A172 (cell line): ENCODE data around the gene AUTS2. TPM values are rescaled to one million over a fixed set of nuclear protein-coding genes. Genes with fewer than 3 reads are reported as not detected.
"Not testable (repeated sequence)": the region's sequence is repeated elsewhere in the genome, so short reads cannot be mapped to it uniquely, and the experiment has no call there.

Experiments used
- DNase-seq: peaks from one replicate; pipeline ENCODE4 v3.0.0-alpha.2; 2015; ENCODE audit warnings: low spot score
- total RNA-seq: library from RNA; depleted of rRNA; stranded (reverse); fragments of >200 nt; shearing (Covaris generic); gene quantifications from 2 replicates; pipeline ENCODE4 v1.2.3, GENCODE V29; 2014

The AUTS2 gene
- total RNA-seq, 1 experiment from 2014 or later: 4.6 TPM

DNA sequence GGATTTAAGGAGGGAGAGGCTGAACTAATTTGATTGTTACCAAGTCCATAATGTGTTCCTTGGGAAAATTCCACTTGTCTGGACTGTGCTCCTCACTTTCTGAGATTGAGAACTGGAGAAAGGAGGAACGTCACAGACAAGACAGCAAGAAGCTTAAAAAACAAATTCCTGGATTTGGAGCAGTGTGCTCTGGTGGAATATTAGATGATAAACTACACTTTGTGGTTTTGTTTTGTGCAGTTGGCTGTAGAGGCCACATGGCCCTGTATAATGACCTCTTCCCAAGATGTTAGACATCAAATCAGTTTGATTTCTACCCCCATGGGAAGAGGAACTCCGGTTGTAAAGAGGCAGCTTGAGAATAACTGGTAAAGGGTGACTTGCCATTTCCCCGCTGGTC is 1112.4 kb downstream of the AUTS2 start:
- peak; percentile 54 for DNase-seq

DNA sequence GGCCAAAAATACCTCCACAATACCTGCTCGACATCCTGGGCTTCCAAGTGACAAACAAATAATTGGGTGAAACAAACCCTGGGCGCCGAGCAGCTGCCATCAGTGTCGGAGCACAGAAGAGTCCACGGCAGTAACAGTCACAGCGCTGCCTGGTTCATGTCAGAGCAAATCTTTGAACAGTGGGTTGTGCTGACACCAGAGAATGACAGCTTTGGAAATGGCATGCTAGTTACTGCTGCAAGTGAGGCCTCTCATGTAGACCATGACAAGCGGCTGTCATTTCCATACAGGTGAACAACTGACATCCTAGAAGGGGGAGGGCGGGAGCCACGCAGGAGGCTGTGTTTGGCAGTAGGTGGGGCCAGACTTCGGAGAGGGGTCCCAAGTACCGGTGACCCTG is 1113.2 kb downstream of the AUTS2 start:
- no peak for DNase-seq

DNA sequence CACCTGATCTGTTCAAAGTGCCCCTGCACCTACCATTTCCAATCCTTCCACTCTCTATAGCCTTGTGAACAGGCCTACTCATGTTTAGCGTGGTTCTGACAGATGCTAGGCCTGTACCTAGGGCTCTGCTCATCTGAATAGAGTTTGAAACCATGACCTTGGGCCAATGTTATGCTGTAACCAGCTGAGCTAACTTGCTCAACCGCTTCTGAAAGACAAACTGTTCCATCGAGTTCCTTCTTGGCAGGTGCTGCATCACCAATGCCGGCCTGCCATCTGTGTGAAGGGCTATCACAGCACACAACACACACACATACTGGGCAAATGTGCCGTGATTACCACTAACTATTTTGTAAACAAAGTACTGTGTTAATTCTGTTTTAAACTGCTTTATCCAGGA is 1114.7 kb downstream of the AUTS2 start:
- no peak for DNase-seq

DNA sequence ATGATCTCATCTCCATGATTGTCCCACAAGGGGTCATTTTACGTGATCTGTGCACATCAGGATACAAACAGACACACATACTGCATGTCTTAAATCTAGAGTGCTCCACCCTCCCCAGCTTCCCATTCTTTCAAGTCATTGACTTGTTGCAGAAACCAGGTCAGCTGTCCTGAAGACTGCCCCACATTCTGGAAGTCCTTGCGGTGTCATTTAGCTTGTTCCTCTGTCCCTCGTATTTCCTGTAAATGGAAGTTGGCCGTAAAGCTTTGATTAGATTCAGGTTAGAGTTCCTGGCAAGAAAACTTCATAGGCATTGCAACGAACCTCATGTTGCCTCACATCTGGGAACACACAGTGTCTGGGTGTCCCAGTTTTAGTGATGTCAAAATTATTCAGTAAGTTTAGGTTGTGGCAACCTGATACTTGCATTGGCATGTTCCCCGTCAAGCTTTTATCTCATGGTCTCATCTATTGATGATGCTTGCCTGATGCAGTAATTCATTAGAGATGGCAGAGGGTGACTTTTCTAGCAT is 1116.3 kb downstream of the AUTS2 start:
- no peak for DNase-seq

DNA sequence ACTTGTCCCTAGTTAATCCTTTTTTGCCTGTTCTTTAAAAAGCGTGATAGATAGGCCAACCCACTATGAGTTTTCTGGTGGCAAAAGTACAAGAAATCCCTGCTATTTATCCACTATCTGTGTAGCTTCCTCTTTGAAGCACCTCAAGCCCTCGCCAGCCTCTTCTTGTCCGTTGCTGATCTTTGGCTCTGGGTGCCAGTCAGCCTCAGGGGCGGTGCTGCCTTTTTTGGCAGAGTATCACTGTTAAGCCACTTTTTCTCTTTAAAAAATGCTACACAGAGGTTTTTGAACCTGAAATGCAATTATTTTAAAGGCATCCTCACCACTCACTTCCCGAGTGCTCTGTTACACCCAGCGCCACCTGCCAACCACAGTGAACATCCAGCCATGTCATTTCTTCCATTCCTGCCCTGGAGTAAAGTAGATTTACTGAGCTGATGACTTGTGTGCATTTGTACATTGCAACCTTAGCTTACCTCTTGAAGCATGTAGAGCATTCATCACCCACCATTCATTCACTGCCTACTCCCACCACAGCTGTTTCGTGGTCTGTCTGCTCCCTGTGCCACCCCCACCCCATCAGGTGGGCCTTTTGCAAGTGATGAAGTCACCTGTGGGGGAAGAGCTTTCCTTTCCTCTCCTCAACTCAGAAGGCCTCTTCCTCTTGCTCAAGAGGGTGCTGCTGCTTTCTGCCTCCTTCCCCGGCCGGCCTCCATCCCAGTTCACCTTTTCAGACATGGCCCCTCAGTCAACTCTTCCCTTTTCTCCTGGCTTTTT is 1119.5 kb downstream of the AUTS2 start:
- no peak for DNase-seq

DNA sequence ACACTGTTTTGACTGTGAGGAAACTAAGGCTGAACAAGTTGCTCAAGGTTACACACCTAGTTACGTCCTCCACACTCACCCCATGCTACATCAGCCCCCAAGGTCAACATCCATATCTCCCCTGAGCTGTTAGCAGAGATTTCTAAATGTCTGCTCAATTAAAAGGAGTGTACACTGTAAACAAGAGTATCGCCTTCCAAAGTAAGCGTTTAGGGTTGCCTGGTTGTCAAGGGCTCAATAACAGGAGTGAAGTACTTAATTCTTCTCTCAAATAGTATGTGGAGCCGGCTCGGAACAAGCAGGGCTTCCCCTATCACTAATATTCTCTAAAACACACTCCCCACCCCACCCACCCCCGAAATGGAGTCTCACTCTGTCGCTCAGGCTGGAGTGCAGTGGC is 1120.8 kb downstream of the AUTS2 start:
- no peak for DNase-seq

DNA sequence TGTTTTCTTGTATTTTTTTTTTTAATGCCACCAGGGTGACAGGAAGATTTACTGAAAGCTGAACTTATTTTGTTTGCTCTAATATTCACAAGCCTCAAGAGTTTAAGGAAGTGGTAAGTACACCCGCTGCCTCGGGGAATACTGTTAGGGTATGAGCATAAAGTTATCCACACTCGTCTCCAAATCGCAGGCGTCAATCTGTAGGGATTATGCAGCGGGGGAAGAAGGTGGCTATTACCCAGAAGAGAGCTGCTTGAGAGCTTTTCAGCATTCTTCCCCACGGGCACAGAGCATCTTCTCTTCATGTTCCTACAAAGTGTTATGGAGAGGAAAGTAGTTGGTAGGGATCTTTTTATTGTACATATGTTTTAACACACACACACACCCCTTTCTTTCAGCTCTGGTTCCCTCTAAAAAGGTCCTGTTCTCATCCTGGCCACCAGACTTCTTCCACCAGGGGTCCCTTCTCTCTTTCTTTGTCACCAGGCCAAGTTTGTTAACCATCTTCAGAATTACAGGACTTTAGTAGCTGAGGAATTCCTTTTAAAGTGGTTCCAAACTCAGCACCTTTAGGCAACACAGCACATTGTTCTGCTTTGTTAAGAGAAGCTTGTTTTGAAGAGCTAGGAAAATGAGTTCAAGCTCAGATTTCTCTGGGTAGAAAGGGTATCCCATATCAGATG is 1122.1 kb downstream of the AUTS2 start:
- DNase-seq: no peak

DNA sequence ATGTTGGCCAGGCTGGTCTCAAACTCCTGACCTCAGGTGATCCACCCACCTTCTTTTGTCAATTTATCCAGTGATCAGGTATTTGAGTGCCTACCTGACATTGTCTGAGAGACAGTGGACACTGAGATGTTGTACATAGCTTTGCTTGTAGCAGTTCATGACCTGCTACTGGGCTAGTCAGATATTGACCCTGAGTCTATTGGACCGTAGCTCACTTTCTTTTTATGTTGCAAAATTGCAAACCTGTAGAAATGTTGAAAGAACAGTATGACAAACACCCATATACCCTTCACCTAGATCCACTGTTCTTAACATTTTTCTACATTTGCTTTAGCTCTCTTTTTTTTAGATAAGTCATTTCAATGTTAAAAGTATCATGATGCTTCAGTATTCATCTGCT is 1123.2 kb downstream of the AUTS2 start:
- no peak for DNase-seq

DNA sequence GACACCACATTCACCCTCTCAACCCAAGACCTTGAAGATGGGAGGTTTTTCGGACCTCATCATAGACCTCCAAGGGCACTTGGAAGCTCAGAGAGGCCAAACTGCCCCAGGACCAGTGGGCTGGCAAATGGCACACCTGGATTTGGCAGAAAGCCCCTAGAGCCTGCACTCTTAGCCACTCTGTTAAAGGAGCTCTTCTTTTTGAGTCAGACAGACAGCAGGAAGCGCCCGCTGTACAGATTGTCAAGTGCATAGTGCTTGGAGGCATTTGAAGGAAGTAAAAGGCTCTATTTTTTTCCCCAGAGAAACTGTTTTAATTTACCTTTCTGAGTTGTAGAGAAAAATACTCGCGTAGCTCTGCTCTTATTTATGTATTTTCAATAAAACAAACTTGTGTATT is 1125.1 kb downstream of the AUTS2 start:
- no peak for DNase-seq

DNA sequence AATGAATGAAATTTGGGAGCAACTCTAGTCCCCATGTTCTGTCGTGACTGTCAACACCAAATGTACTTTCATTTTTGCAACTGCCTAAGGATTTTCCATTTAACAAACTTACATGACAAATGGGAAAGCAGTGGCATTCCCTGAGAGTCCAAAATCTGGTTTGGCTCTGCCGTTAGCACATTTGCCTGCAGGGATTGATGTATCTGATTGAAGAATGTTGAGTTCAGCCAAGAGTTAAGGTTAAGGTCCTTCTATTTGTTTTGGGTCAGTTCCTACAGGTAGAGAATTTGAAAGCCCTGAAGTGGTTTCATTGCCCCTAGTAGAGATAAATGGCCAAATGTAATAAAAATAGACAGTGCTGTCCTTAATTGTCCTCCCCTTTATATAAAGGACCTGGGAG is 1127.2 kb downstream of the AUTS2 start:
- no peak for DNase-seq

DNA sequence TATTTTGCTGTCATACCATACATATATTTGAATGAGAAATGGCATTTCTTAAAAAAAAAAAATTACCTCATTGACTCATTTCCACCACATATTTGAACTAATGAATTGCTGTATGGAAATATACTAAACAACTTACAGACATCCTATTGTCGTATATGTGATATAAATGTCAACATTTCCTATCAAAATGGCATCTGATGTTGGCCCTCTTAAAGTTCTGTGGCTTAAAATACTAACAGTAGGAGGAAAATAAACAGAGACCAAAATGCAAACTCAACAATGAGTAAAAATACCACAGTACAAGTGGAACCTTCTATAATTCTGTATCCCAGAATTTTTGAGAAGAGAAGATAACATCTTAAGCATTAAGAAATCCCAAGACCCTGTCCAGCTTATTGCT is 1128.0 kb downstream of the AUTS2 start:
- DNase-seq: no peak

DNA sequence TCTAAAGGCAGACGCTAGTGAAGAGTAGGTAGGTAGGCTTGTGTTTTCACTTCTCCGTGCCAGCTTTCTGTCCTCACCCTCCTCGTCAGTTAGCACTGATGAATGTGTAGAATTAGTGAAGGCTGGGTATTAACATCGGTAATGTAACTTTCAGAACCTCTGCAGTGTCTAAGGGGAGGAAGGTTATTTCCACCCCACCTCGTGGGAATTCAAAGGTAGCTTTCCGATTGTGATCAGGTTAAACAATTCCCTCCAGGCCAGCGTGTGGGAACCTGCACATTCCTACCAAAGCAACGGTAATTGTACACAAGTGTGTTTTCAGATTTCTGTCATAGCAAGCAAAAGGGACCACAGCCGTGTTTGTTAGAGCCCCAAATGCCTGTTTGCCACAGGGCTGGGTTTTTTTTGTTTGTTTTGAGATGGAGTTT is 1128.7 kb downstream of the AUTS2 start:
- DNase-seq: no peak

DNA sequence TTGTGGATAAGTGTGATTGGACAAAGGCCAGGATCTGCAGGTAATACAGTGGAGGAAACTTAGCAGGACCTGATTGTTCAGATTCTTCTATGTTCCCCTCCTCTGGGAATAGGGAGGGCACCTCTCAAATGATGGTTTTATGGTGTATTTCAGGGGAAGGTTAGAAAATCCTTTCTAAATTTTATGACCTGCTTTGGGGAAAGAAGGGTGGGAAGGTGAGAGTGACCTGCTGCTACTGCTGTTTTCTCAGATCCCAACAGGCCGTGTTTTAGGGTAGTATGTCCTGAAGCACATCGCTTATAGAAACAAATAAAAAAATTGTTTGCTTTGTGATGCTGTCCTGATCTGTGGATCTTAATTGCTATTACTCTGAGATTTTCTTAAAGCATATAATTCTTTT is 1129.6 kb downstream of the AUTS2 start:
- no peak for DNase-seq

DNA sequence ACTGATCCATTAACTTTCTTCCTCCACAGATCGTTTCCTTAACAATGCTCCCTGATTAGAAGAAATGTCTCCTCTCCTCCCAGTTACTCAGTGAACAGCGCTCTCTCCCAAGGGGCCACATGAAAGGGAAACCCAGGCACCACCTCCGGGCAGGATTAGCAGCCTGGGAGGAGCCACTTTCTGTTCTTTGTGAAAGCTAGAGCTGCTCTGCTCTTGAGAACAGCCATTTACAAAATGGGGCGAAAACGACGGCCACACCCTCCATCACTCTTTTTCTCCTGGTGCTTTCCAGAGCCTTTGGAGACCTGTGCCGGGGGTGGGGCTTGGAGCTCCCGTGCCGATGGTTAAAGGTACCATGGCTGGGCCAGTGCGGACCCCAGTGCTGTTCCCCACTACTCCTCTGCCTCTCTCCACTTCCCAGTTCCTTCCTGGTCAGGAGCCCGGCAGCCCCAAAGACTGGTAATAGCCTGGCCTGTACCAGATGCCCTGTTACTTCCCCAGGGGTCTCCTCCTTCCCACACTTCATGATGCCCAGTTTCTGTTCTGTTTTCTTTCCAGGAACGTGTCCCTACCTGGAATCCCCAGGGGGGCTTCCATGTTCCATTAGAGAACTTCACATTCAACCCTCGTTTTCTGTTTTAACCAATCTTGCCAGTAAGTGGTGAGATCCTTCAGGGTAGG is 1130.7 kb downstream of the AUTS2 start:
- no peak for DNase-seq

DNA sequence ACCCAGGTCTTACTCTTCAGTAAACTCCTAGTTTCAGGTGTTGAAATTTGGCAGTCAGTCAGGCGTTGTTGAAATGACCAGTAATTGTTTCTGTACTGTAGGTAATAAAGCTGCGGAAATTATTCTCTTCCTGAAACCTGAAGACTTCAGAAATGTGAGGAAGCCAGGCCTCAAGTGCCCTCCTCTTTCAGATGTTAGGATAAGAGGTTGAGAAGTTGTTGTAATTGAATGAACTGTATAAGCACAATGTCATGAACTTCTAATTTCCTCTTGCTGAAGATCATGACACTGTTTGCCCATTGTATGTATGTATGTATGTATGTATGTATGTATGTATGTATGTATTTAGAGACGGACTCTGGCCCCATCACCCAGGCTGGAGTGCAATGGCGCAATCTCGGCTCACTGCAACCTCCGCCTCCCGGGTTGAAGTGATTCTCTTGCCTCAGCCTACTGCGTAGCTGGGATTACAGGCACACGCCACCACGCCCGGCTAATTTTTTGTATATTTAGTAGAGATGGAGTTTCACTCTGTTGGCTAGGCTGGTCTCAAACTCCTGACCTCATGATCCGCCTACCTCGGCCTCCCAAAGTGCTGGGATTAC is 1131.4 kb downstream of the AUTS2 start:
- DNase-seq: not testable (repeated sequence)

DNA sequence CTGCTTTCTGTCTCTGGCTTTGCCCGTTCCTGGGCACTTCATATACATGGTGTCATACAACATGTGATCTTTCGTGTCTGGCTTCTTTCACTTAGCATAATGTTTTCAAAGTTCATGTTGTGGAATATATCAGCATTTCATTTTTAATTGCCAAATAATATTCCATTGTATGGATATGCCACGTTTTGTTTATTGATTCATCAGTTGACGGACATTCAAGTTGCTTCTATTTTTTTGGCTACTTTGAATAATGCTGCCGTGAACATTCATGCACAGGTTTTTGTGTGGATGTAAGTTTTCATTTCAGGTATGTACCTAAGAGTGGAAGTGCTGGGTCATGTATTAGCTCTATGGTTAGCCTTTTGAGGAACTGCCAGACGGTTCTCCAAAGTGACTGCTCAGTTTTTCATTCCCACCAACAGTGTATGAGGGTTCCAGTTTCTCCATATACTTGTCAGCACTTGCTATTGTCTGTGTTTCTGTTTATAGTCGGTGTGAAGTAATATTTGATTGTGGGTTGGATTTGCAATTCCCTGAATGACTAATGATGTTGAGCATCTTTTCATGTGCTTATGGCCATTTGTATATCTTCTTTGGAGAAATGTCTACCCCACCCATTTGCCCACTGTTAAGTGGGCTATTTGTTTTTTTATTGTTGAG is 1132.3 kb downstream of the AUTS2 start:
- DNase-seq: no peak

DNA sequence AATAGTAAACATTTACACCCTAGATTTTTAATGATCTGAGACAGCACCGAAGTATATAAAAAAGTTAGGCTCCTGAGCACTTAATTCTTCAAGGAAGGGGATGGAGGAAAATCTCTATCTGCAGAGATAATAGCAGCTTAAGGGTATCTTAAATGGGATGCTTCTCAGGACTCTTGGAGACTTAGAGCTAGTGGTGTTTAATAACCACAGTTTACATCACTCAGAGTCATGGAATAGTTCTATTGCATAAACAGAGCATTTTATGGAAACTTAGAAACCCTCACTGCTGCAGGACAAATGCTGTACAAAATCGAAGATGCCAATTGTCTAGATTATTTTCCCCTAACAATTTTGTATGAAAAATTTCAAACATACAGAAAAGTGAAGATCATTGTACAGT is 1134.8 kb downstream of the AUTS2 start:
- no peak for DNase-seq

DNA sequence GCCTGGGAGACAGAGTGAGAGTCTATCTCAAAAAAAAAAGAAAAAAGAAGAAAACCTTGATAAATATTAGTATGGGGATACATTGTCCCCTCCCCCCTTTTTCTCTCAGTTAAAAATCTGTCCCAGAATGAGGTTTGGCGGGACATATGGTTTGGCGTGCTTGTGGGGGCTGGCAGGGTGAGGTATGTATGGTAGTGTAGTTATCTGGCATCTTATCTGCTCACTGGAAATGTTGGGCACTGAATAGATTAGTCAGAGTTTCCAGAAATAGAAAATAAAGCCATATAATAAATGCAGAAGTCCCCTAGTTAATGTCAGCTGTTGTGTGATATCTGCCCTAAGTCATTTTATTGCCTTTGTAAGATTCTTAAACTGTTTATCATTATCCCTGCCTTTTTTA is 1136.1 kb downstream of the AUTS2 start:
- DNase-seq: peak; percentile 74

DNA sequence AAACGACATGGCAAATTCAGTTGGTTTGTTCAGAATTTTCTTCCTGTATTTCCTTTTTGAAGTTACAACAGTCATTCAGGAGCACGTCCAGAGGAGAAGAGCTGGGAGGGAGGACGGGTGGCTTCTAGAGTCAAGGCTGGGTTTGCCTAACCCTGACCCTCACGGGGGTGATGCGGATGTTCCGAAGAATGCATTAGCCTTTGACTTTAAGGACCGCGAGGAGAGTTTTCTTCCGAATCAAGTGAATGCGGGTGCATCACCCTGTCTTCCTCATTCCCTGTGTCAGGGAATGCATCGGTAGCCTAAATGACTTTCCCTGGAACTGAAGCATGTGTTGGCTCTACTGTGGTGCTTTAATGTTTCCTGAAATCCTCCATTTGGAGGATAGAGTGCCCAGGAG is 1137.0 kb downstream of the AUTS2 start:
- no peak for DNase-seq

DNA sequence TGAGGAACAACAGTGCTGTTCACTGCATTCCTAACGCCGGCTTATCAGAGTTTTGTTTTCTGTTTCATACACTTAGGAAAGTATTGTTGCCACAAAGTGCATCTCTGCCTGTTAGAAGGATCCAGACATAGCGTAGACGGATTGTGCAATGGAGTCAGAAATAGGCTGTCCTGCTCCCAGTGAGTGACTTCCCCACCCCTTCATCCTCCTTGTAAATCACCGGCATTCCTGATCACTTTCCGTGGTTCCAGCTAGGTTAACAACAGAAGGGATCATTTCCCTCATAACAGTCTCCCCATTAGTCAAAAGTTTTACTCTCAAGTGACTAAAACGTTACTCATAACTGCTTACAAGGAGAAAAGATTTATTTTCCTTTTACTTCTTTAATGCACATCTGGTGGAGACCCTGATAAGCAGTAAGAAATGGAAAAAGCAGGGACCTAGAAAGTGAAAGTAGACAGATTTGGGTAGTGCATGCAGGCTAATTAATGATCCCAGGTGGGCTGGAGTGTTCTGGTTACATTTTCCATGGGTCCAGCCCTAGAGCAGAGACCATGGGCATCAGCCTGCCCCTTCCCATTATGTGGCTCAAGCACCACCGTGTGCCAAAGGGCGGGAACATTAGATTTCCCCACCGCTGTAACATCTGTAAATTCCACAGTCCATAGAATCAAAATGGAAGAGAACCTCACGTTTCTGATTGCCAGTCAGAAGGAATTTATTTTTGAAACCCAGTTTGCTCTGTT is 1138.6 kb downstream of the AUTS2 start:
- peak; percentile 78 for DNase-seq
